Loucy (cell line): ENCODE data around the gene ALK.
A peak's percentile ranks its signal among the peaks of the same experiment; 100 is the strongest.

Experiments used
- H2AFZ ChIP-seq: fragments of 200-600 bp; sonication (generic); 2 replicates; pipeline ENCODE4 v1.6.0; 2016; ENCODE audit warnings: antibody characterized with exemption, mild to moderate bottlenecking, low read length, moderate library complexity
- H3F3A ChIP-seq: fragments of 200-600 bp; 2 replicates; pipeline ENCODE4 v1.6.0; 2016; ENCODE audit warnings: antibody characterized with exemption, low read depth, mild to moderate bottlenecking
- H3K27me3 ChIP-seq: fragments of 200-600 bp; sonication (generic); 2 replicates; pipeline ENCODE4 v1.6.1; 2014; ENCODE audit warnings: low read length, mild to moderate bottlenecking; ENCODE audit not compliant: insufficient read depth, poor library complexity, severe bottlenecking
- H3K36me3 ChIP-seq: fragments of 200-600 bp; sonication (generic); 2 replicates; pipeline ENCODE4 v1.6.1; 2016; ENCODE audit warnings: low read length; ENCODE audit not compliant: insufficient read depth
- H3K4me1 ChIP-seq: fragments of 200-600 bp; sonication (generic); 2 replicates; pipeline ENCODE4 v1.5.1; 2014; ENCODE audit warnings: low read length, mild to moderate bottlenecking; ENCODE audit not compliant: insufficient read depth, poor library complexity, severe bottlenecking
- H3K4me2 ChIP-seq: fragments of 200-600 bp; sonication (generic); 2 replicates; pipeline ENCODE4 v1.6.0; 2014; ENCODE audit warnings: antibody characterized with exemption, low read length, low read depth, mild to moderate bottlenecking; ENCODE audit not compliant: poor library complexity, severe bottlenecking
- H3K4me3 ChIP-seq: fragments of 200-600 bp; sonication (generic); 2 replicates; pipeline ENCODE4 v1.5.1; 2014; ENCODE audit warnings: low read length, mild to moderate bottlenecking, mixed read lengths; ENCODE audit not compliant: poor library complexity, severe bottlenecking
- H3K79me2 ChIP-seq: fragments of 200-600 bp; sonication (generic); 2 replicates; pipeline ENCODE4 v1.6.1; 2014; ENCODE audit warnings: low read length; ENCODE audit not compliant: insufficient read depth
- H3K9ac ChIP-seq: fragments of 200-600 bp; sonication (generic); 2 replicates; pipeline ENCODE4 v1.6.0; 2014; ENCODE audit warnings: mild to moderate bottlenecking, low read depth, low read length, moderate library complexity; ENCODE audit not compliant: poor library complexity, severe bottlenecking
- H3K9me2 ChIP-seq: fragments of 200-600 bp; sonication (generic); replicated peaks from 2 replicates; pipeline ENCODE4 v1.6.1; 2016; ENCODE audit warnings: low read depth, low read length, mixed read lengths
- H3K9me3 ChIP-seq: fragments of 200-600 bp; sonication (generic); 2 replicates; pipeline ENCODE4 v1.6.1; 2014; ENCODE audit warnings: mild to moderate bottlenecking, antibody characterized with exemption, low read length, low read depth; ENCODE audit not compliant: insufficient read depth
- H4K20me1 ChIP-seq: fragments of 200-600 bp; sonication (generic); 2 replicates; pipeline ENCODE4 v1.6.0; 2014; ENCODE audit warnings: antibody characterized with exemption, low read length, mild to moderate bottlenecking; ENCODE audit not compliant: insufficient read depth, poor library complexity, severe bottlenecking
- EZH2phosphoT487 ChIP-seq: fragments of 200-600 bp; IDR thresholded peaks from 2 replicates; pipeline ENCODE4 v1.6.1; 2018; ENCODE audit warnings: antibody characterized with exemption, mild to moderate bottlenecking, moderate library complexity, borderline replicate concordance
- TF ChIP-seq, protein P1 (sequence below): fragments of 200-600 bp; sonication (generic); conservative IDR thresholded peaks from 2 replicates; pipeline ENCODE4 v1.5.1; 2014; ENCODE audit warnings: mild to moderate bottlenecking, antibody characterized with exemption, low read length

Gene ALK

GRCh38 chr2:29322011-29322410 lies 599.4 kb downstream of the ALK start:
- TF ChIP-seq EZH2phosphoT487: no peak
- TF ChIP-seq, protein P1, sequence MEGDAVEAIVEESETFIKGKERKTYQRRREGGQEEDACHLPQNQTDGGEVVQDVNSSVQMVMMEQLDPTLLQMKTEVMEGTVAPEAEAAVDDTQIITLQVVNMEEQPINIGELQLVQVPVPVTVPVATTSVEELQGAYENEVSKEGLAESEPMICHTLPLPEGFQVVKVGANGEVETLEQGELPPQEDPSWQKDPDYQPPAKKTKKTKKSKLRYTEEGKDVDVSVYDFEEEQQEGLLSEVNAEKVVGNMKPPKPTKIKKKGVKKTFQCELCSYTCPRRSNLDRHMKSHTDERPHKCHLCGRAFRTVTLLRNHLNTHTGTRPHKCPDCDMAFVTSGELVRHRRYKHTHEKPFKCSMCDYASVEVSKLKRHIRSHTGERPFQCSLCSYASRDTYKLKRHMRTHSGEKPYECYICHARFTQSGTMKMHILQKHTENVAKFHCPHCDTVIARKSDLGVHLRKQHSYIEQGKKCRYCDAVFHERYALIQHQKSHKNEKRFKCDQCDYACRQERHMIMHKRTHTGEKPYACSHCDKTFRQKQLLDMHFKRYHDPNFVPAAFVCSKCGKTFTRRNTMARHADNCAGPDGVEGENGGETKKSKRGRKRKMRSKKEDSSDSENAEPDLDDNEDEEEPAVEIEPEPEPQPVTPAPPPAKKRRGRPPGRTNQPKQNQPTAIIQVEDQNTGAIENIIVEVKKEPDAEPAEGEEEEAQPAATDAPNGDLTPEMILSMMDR: no peak
- Histone ChIP-seq H3K9ac (no peak overlapping the region), H3K9me3 (no peaks in the 10 kb centered on the region), H3K4me1 (peaks cover 10% of the 10 kb centered on the region), H3K36me3 (no peaks in the 10 kb centered on the region), H3K4me2 (peak overlapping the region; percentile 28), H3K4me3 (no peak overlapping the region), H3F3A (no peaks in the 10 kb centered on the region), H4K20me1 (no peaks in the 10 kb centered on the region), H3K79me2 (no peaks in the 10 kb centered on the region), H3K27me3 (no peaks in the 10 kb centered on the region), H3K9me2 (no peaks in the 10 kb centered on the region), H2AFZ (peak overlapping the region; percentile 59)

- Histone ChIP-seq H2AFZ (no peak overlapping the region), H3K9me3 (no peaks in the 10 kb centered on the region), H3K27me3 (no peaks in the 10 kb centered on the region), H3F3A (peaks cover 3% of the 10 kb centered on the region; the same call in 1 of the 2 replicates), H3K4me3 (no peak overlapping the region), H3K36me3 (no peaks in the 10 kb centered on the region), H4K20me1 (no peaks in the 10 kb centered on the region), H3K4me1 (peaks cover 36% of the 10 kb centered on the region), H3K9me2 (no peaks in the 10 kb centered on the region), H3K4me2 (no peak overlapping the region), H3K9ac (no peak overlapping the region), H3K79me2 (no peaks in the 10 kb centered on the region)
- TF ChIP-seq, protein P1: no peak
- TF ChIP-seq EZH2phosphoT487: no peak
These were observed 603.4 kb downstream of the ALK start for GRCh38 chr2:29317801-29318485.

- Histone ChIP-seq H3K9me2 (no peaks in the 10 kb centered on the region), H3K79me2 (no peaks in the 10 kb centered on the region), H3K9ac (no peak overlapping the region), H3K4me1 (peaks cover 33% of the 10 kb centered on the region), H3K27me3 (no peaks in the 10 kb centered on the region), H3K36me3 (no peaks in the 10 kb centered on the region), H3K4me3 (no peak overlapping the region), H3K9me3 (no peaks in the 10 kb centered on the region), H3F3A (peaks cover 3% of the 10 kb centered on the region; the same call in 1 of the 2 replicates), H3K4me2 (no peak overlapping the region), H2AFZ (no peak overlapping the region), H4K20me1 (no peaks in the 10 kb centered on the region)
- TF ChIP-seq EZH2phosphoT487: no peak
- TF ChIP-seq, protein P1: no peak
These were observed 604.3 kb downstream of the ALK start for GRCh38 chr2:29317077-29317517.
